GOT3 (cell line): Measurements from ENCODE around the gene GUK1.
"Not testable (repeated sequence)": the region's sequence is repeated elsewhere in the genome, so short reads cannot be mapped to it uniquely, and the experiment has no call there.

ENCODE experiments used
- DNase-seq: peaks from one replicate; lab custom pipeline; 2025; ENCODE audit warnings: mixed read lengths; lab: John Stamatoyannopoulos, UW

GUK1 gene

DNA sequence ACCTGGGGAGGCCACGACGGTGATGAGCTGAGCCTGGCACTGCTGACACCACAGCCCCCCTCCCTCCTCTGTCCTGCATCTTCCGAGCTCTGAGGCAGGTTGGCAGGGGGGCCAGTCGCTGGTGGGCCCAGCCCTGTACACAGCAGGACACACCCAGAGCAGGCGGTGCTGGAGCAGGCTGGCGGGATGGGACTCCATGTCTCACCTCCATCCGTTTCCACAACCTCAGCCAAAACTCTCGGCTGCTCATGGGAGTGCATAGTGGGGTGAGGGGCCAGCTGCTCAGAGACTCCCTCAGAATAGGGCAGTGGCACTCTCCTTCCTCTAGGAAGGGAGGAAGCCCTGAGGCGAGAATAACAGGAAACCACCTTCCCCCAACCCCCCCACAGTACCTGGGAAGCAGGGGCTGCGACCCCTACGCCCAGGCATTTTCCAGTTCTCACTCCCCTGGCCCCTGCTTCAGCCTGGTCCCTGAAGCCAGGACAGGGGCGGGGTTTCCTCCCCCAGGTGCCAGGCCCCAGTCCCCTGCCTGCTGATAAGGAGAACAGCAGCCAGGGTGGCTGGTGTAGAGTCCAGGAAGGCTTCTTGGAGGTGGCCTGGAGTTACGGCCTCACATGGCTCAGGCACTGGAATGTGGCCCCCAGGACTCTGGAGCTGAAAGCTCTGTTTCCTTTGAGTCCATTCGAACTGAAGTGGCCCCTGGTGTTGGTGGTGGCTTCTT lies 22.4 kb downstream of the GUK1 start:
- DNase-seq, result no peak

GRCh38 chr1:228163007-228163753 lies 23.1 kb downstream of the GUK1 start:
- DNase-seq, result no peak

DNA sequence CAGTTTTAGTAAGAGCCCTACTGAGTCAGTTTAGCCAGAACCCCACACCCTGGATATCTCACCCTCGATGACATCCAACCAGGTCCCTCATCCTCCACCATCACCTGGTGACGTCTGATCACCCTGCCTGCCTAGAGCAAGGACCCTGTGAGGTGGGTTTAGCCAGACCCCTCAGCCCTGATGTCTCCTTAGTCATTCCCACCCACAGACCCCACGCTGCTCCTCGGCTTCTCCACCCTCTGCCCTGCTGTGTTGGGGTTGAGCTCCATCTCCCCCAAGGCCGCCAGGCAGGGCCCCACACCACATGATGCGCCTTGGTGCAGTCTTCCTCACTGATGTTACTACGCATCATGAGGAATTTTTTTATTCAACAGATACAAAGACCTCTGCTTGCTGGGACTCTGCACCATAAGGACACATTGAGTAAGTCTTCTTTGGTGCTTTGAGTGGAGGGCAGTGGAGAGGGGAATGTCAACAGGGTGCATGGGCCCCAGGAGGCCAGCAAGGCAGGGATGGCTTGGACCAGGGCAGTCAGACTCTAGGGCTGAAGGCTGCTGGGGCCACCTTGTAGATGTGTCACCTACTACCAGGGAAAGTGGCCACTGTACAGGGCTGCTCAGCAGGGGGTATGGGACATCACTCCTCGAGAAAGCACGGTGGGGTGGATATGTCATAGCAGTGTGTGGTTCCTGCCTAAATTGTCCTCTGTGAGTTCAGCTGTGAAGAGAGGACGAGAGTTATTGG lies 23.9 kb downstream of the GUK1 start:
- DNase-seq, result no peak

GRCh38 chr1:228164561-228165371 lies 24.7 kb downstream of the GUK1 start:
- no peak for DNase-seq

DNA sequence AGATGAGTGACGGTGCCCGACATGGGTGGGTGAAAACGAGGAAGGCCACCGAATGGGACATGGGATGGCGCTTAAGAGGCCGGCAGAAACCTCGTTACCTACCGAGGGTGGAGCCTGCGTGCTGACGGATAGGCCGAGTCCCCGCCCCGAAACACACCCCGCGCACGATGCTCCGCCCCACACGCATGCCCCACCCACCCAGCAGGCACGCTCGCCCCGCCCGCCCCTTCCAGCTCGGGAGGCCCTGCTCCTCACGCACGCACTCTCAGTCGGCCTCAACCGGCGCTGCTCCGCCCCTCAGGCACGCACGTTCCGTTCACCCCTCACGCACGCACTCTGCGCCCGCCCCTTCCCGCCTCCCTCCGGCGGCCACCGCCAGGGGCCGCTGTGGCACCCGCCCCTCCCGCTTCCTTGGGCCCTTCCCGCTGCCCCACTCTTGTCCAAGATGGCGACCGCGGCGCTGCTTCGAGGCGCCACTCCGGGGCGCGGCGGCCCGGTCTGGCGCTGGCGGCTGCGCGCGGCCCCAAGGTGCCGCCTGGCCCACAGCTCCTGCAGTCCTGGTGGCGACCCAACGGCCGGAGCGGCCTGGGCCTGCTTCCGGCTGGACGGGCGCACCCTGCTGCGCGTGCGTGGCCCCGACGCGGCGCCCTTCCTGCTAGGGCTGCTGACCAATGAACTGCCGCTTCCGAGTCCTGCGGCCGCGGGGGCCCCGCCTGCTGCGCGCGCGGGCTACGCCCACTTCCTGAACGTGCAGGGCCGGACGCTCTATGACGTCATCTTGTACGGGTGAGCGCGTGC lies 25.5 kb downstream of the GUK1 start, which contains the start of gene IBA57:
Gene IBA57 (plus strand): TSS at position 433 of the 798 bp plus-strand sequence. CDS start 13 bp downstream, at position 446.
- DNase-seq, result peak; percentile 100

GRCh38 chr1:228166170-228166936 lies 26.3 kb downstream of the GUK1 start:
- peak; percentile 86 for DNase-seq

DNA sequence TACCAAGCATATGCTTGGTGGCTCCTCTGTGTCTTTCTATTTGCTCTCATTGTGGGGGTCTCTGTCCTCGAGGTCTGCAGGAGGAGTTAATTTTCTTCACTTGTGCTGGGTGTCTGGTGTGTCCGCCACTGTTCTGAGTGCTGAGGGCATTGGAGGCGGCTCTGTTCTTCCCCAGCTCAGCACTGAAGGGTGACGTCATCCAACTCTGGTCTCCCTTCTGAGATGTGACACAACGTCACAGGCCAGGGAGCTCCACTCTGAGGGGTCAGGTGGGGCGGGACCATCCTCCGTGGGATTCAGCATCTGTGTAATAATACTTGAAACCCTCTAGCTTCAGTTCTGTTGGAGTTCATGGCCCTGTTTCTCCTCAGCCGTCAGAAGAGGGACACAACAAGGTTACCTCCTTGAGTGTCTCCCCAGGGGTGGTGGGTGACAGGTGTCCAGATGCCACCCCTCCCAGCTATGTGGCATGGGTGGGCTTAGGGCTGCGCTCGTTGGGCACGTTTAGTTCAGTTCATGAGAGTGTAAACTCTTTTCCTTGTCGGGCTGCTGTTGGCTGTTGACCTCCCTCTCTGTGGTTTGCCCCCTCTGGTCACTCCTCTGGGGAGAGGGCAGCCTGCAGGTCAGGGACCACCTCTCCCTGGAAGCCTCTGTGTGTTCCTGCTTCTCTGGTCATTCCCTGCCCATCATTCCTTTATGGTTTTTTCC lies 28.6 kb downstream of the GUK1 start:
- no peak for DNase-seq

GRCh38 chr1:228169345-228169744 lies 29.3 kb downstream of the GUK1 start:
- DNase-seq, result no peak

GRCh38 chr1:228170666-228171065 lies 30.6 kb downstream of the GUK1 start:
- DNase-seq, result no peak

- no peak for DNase-seq
Measured at GRCh38 chr1:228171221-228171891, 31.3 kb downstream of the GUK1 start.

DNA sequence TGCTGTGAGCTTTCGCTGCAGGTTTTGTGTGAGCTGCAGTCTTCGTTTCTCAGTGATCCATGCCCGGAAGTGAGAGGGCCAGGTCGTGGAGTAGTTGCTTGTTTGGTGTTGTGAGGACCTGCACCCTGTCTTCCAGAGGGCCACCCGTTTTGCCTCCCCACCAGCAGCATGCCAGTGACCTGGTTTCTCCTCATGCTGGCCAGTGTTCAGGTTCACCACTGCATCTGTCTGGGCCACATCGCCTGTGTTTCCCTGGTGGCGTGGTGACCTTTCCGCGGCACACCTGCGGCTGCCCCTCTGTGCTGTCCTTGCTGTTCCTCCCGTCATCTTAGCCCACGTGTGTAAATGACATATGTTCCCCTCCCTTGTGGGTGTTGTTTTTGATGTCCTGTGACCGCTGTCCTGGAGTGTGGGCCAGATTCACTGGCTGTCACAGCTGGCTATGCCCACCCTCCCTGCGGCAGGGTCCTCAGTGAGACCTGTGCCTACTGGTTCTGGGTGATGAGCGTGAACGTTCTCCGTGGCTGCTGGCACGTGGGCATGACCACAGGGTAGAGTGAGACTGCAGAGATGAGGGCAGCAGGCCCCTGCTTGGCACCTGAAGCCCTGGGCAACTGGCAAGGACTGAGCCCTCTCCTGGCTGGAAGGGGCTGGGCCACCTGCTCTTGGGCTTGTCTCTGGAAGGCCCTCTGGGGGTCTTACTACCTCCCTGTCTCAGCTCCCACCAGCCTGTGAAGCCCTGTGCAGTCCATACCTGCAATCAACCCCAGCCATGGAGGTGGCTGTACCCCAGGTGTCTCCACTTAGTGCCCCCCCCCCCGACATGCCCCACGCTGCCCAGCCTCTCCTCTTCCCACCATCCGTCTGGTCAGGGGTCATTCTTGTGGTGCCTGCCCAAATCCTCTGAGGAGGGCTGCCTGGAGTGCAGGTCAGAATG lies 32.8 kb downstream of the GUK1 start:
- no peak for DNase-seq

GRCh38 chr1:228173528-228174481 lies 33.7 kb downstream of the GUK1 start:
- not testable (repeated sequence) for DNase-seq

DNA sequence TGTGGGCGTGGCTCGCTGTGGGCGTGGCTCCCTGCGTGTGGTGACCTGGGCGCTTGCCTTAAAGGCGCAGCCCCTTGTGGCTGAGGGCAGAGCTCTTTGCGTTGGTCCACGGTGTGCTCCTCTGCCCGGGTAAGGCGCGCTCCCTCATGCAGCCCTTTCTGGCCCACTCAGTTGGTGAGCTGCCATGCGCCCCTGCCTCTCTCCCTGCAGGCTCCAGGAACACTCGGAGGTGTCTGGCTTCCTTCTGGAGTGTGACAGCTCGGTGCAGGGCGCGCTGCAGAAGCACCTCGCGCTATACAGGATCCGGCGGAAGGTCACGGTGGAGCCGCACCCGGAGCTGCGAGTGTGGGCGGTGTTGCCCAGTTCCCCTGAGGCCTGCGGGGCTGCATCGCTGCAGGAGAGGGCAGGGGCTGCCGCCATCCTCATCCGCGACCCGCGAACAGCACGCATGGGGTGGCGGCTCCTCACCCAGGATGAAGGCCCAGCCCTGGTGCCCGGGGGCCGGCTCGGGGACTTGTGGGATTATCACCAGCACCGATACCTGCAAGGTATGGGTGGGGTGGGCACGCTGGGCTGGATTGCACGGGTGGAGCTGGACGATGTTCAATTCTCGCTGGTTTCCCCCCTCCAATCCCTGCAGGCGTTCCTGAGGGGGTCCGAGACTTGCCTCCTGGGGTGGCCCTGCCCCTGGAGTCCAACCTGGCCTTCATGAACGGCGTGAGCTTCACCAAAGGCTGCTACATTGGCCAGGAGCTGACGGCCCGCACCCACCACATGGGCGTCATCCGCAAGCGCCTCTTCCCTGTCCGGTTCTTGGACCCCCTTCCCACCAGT lies 34.6 kb downstream of the GUK1 start:
- DNase-seq, result no peak

GRCh38 chr1:228175316-228176023 lies 35.4 kb downstream of the GUK1 start:
- no peak for DNase-seq

DNA sequence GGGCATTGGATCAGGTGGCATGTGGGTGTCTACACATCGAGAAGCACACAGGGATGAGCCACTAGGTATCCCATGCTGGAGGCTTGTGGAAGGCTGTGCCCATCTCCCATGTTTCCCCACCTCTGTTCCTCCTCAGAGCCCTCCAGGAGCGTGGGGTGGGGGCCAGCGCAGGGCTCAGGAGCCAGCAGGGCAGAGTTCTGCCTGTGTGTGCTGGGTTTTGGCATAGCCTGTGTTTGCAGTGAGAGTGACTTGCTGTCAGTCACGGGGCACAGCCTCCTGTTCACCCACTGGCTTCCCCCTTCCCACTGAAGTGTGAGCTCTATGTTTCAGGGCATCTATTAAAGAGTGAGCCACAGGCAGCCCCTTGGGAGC lies 35.9 kb downstream of the GUK1 start:
- no peak for DNase-seq
